Small intestine (tissue), 7 donors: ENCODE measurements around the gene OR4D1. TPM values are rescaled to one million over a fixed set of nuclear protein-coding genes. Genes with fewer than 3 reads are reported as not detected.
"Not testable (repeated sequence)": the region's sequence is repeated elsewhere in the genome, so short reads cannot be mapped to it uniquely, and the experiment has no call there.

ENCODE experiments used
- DNase-seq, 2 donors: peaks; one replicate each; pipeline versions ENCODE4 v3.0.0 to v3.0.0-alpha.2; 2013
- FAIRE-seq: peaks from 2 replicates; lab custom pipeline; 2012; peaks lifted over from hg19 to GRCh38; lab: Jason Lieb, UNC
- H3K27ac ChIP-seq, 3 donors: one replicate each; pipeline ENCODE4 v1.5.1; 2013; ENCODE audit warnings: low read length in 2 of 3, mild to moderate bottlenecking in 2 of 3, control low read depth in 1 of 3, inconsistent platforms in 1 of 3, low read depth in 1 of 3, moderate library complexity in 1 of 3
- H3K27me3 ChIP-seq, 3 donors: one replicate each; pipeline ENCODE4 v1.6.1; 2013; ENCODE audit warnings: low read length in 3 of 3, inconsistent platforms in 1 of 3; ENCODE audit not compliant: control insufficient read depth in 3 of 3, insufficient read depth in 3 of 3
- H3K36me3 ChIP-seq, 3 donors: one replicate each; pipeline ENCODE4 v1.6.1; 2013; ENCODE audit warnings: low read length in 3 of 3, inconsistent platforms in 1 of 3, low read depth in 1 of 3, mild to moderate bottlenecking in 1 of 3, moderate library complexity in 1 of 3; ENCODE audit not compliant: control insufficient read depth in 3 of 3, insufficient read depth in 2 of 3
- H3K4me1 ChIP-seq, 3 donors: one replicate each; pipeline ENCODE4 v1.6.1; 2013; ENCODE audit warnings: low read length in 2 of 3, inconsistent platforms in 1 of 3, low read depth in 1 of 3, mild to moderate bottlenecking in 1 of 3, moderate library complexity in 1 of 3; ENCODE audit not compliant: control insufficient read depth in 3 of 3, insufficient read depth in 2 of 3
- H3K4me3 ChIP-seq, 3 donors: one replicate each; pipeline ENCODE4 v1.5.1; 2013; ENCODE audit warnings: low read length in 3 of 3, control low read depth in 1 of 3, inconsistent platforms in 1 of 3, low read depth in 1 of 3, mild to moderate bottlenecking in 1 of 3, moderate library complexity in 1 of 3
- H3K9me3 ChIP-seq, 2 donors: one replicate each; pipeline ENCODE4 v1.6.1; 2013; ENCODE audit warnings: low read depth in 1 of 2, low read length in 1 of 2; ENCODE audit not compliant: control insufficient read depth in 2 of 2, insufficient read depth in 1 of 2
- WGBS, 3 donors: extraction: QIAGEN DNeasy Blood & Tissue Kit; methylation state at CpG; one replicate each; pipeline ENCODE4 v1.1.7; 2013; 5-methylcytosine and 5-hydroxymethylcytosine counted together
- polyA plus RNA-seq, 4 donors: library from polyadenylated mRNA; stranded (reverse) in 3 of 4; unstranded in 1 of 4; fragments of 200-250 nt in 3 of 4; fragments of 120-200 nt in 1 of 4; gene quantifications; one replicate each; pipeline versions ENCODE4 v1.2.1 to v1.2.3, GENCODE V29; 2013
- donor health status: healthy with polysubstance abuse.
- donor health status: control.
- donor health status: control.
- donor health status: Bipolar disorder and iron deficiency.
- donor health status: healthy.

Gene OR4D1
- polyA plus RNA-seq, 4 donors = 0.03 TPM; not detected in 3

DNA sequence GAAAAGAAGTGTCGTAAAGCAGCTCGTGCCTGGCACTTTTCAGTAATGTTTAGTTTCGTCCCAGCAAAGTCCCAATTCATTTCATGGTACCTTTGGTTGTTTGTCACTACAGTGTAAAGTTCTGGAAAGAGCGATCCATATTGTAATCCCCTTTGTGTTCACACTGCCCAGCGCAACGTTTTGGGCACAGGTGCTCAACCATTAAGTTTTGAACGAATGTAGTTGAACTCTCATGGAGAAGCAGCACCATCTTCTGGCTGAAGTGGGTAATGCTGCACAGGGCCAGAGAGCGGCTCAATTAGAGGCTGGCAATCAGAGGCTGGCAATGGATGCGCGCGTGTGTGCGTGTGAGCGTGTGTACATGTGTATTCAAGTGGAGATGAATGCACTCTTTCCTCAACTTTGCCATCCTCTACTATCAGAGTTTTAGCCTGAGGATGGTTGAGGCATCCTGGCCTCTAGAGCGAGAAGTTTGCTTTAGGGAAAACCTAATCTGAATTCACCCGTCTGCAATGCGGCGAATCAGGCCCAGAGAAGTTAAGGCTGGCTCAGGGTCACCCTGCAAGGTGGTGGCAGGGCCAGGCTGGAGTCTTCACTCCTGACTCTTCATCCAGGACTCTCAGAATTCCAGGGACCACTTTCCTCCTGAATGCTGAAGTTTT lies 35.1 kb upstream of the OR4D1 start:
- 32 to 35% (median 33%) methylated on average over 17 of the region's 17 CpGs for WGBS, 3 donors
- H3K4me1 ChIP-seq = no peaks in the 10 kb centered on the region
- no peak overlapping the region for H3K27ac ChIP-seq
- no peak overlapping the region for H3K4me3 ChIP-seq
- H3K36me3 ChIP-seq = no peaks in the 10 kb centered on the region
- H3K27me3 ChIP-seq = peaks cover 0 to 7% (median 0%) of the 10 kb centered on the region in 3 donors
- FAIRE-seq (no peak), DNase-seq (peak; percentile 76 to 78)
- H3K9me3 ChIP-seq = no peaks in the 10 kb centered on the region

GRCh38 chr17:58113947-58114346 lies 34.2 kb upstream of the OR4D1 start:
- peaks cover 0 to 7% (median 0%) of the 10 kb centered on the region in 3 donors for H3K27me3 ChIP-seq
- DNase-seq (no peak), FAIRE-seq (no peak)
- no peak overlapping the region for H3K27ac ChIP-seq
- H3K9me3 ChIP-seq = no peaks in the 10 kb centered on the region
- WGBS, 3 donors = 81 to 87% (median 84%) methylated on average over 4 of the region's 4 CpGs
- no peaks in the 10 kb centered on the region for H3K36me3 ChIP-seq
- no peaks in the 10 kb centered on the region for H3K4me1 ChIP-seq
- no peak overlapping the region for H3K4me3 ChIP-seq

GRCh38 chr17:58117382-58117781 lies 30.8 kb upstream of the OR4D1 start:
- 88 to 92% (median 91%) methylated on average over 5 of the region's 5 CpGs for WGBS, 3 donors

GRCh38 chr17:58119491-58119890 lies 28.7 kb upstream of the OR4D1 start:
- Histone ChIP-seq H3K36me3 (no peaks in the 10 kb centered on the region), H3K27me3 (peaks cover 0 to 9% (median 0%) of the 10 kb centered on the region in 3 donors), H3K9me3 (no peaks in the 10 kb centered on the region), H3K4me1 (no peaks in the 10 kb centered on the region), H3K27ac (no peak overlapping the region), H3K4me3 (no peak overlapping the region)
- no peak for DNase-seq
- no peak for FAIRE-seq
- WGBS, 3 donors = 63 to 73% (median 66%) methylated on average over 3 of the region's 3 CpGs

More at GRCh38 chr17:58117382-58117781, 30.8 kb upstream of the OR4D1 start:
- Histone ChIP-seq H3K36me3 (no peaks in the 10 kb centered on the region), H3K4me1 (no peaks in the 10 kb centered on the region), H3K27me3 (peaks cover 0 to 13% (median 0%) of the 10 kb centered on the region in 3 donors), H3K9me3 (no peaks in the 10 kb centered on the region), H3K27ac (no peak overlapping the region), H3K4me3 (no peak overlapping the region)
- DNase-seq (no peak), FAIRE-seq (no peak)

DNA sequence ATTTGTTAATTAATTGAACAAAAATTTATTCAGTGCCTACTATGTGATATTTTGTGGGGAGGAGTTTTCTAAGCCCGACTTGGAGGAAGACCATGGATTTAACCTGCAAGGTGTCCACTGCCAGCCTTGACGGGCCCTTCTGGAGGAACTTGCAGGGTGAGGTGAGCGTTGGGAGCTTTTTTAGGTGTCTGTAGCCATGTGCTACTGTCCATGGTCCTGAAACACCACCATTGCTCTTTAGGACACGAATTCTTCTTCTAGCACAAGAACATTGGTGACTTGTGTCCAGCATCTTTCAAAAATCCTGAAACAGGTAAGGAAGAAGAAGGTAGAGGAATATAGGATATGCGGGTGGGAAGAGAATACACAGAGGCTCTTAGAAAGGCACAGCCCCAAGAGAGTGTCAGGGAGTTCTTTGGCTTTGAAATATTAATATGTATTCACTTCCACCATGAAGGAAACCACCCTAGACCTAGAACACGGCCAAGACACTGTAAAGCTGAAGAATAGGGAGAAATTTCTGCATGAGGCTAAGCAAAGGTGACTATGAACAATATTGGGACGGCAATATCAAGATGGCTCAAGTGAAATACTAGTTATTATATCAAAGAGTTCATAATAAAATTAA lies 27.9 kb upstream of the OR4D1 start:
- H3K36me3 ChIP-seq = no peaks in the 10 kb centered on the region
- peaks cover 0 to 6% (median 0%) of the 10 kb centered on the region in 3 donors for H3K27me3 ChIP-seq
- FAIRE-seq = no peak
- H3K9me3 ChIP-seq = no peaks in the 10 kb centered on the region
- H3K4me1 ChIP-seq = no peaks in the 10 kb centered on the region
- H3K4me3 ChIP-seq = no peak overlapping the region
- peak; percentile 38 to 78 for DNase-seq
- no peak overlapping the region for H3K27ac ChIP-seq
- WGBS, 3 donors = 19 to 24% (median 20%) methylated on average over 7 of the region's 7 CpGs

GRCh38 chr17:58121925-58122324 lies 26.3 kb upstream of the OR4D1 start:
- FAIRE-seq = no peak

GRCh38 chr17:58127846-58128245 lies 20.3 kb upstream of the OR4D1 start:
- FAIRE-seq (no peak), DNase-seq (no peak)
- Histone ChIP-seq H3K4me1 (no peaks in the 10 kb centered on the region), H3K9me3 (no peaks in the 10 kb centered on the region), H3K36me3 (no peaks in the 10 kb centered on the region), H3K4me3 (no peak overlapping the region), H3K27ac (no peak overlapping the region), H3K27me3 (peaks cover 0 to 7% (median 2%) of the 10 kb centered on the region in 3 donors)
- 42 to 50% (median 50%) methylated on average over 1 of the region's 1 CpG for WGBS, 3 donors

More at GRCh38 chr17:58121925-58122324, 26.3 kb upstream of the OR4D1 start:
- Histone ChIP-seq H3K36me3 (no peaks in the 10 kb centered on the region), H3K27ac (no peak overlapping the region), H3K27me3 (peaks cover 0 to 8% (median 0%) of the 10 kb centered on the region in 3 donors), H3K4me3 (no peak overlapping the region), H3K9me3 (no peaks in the 10 kb centered on the region), H3K4me1 (no peaks in the 10 kb centered on the region)
- peak; percentile 24 to 33 for DNase-seq
- WGBS, 3 donors = 50 to 69% (median 53%) methylated on average over 5 of the region's 5 CpGs

DNA sequence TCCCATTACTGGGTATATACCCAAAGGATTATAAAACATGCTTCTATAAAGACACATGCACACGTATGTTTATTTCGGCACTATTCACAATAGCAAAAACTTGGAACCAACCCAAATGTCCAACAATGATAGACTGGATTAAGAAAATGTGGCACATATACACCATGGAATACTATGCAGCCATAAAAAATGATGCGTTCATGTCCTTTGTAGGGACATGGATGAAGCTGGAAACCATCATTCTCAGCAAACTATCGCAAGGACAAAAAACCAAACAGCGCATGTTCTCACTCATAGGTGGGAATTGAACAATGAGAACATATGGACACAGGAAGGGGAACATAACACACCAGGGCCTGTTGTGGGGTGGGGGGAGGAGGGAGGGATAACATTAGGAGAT lies 15.5 kb upstream of the OR4D1 start:
- not testable (repeated sequence) for H3K4me1 ChIP-seq, H3K4me3 ChIP-seq, H3K27ac ChIP-seq, H3K9me3 ChIP-seq, H3K36me3 ChIP-seq, DNase-seq, FAIRE-seq
- peaks cover 0 to 27% (median 11%) of the 10 kb centered on the region in 3 donors for H3K27me3 ChIP-seq
- WGBS, 3 donors = 89 to 97% (median 93%) methylated on average over 5 of the region's 5 CpGs
